HG03575 (cell line): ENCODE data around the gene ZDHHC4.

Experiments used
- ATAC-seq: cut with Tn5 transposase; IDR thresholded peaks from one replicate; pipeline ENCODE4 v1.9.1; 2021; ENCODE audit not compliant: unreplicated experiment, insufficient number of reproducible peaks, low FRiP score; ENCODE audit errors: extremely low read depth

Gene ZDHHC4

DNA sequence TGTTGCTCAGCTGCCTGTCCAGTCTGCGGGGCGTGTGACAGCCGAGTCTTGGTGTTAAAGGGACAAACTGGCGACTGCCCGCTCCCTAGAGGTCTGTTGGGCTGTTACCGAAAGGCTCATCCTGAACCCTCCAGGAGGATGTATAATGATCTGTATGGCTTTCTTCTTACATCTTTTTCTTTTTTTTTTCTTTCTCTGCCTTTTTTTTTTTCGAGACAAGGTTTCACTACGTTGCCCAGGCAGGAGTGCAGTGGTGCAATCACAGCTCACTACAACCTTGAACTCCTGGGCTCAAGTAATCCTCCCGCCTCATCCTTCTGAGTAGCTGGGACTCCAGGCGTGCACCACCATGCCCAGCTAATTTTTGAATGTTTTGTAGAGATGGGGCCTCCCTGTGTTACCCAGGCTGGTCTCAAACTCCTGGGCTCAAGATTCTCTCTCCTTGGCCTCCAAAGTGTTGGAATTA, 13.4 kb downstream of the ZDHHC4 start:
- ATAC-seq, result no peak

DNA sequence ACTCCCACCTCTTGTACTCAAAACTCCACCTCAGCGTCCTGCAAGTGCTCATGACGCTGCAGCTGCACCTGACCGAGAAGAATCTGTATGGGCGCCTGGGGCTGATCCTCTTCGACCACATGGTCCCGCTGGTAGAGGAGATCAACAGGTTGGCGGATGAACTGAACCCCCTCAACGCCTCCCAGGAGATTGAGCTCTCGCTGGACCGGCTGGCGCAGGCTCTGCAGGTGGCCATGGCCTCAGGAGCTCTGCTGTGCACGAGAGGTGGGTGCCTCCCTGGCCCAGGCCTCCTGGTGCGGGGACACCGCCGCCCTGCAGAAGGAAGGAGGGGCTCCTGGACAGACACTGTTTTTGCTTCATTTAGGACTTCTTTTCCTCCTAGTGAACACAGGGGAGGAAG, 22.8 kb downstream of the ZDHHC4 start:
- no peak for ATAC-seq

DNA sequence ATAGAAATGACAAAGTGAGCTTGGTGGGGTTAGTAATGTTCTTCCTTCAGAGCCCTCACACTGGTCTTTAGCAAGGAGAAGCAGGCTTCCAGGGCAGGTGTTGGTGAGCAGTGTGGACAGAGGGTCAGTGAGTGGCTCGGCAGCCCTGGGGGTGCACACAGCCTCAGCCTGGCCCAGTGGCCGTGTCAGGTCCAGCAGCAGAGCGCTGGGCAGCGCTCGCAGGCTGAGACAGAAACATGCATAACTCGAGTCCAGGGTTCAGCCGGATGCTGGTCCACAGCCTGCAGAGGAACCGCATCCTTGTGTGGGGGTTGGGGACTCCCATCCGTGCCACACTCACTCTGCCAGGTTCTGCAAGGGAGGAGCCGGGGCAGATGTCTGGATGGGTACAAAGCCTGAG, 27.2 kb downstream of the ZDHHC4 start:
- ATAC-seq, result no peak

DNA sequence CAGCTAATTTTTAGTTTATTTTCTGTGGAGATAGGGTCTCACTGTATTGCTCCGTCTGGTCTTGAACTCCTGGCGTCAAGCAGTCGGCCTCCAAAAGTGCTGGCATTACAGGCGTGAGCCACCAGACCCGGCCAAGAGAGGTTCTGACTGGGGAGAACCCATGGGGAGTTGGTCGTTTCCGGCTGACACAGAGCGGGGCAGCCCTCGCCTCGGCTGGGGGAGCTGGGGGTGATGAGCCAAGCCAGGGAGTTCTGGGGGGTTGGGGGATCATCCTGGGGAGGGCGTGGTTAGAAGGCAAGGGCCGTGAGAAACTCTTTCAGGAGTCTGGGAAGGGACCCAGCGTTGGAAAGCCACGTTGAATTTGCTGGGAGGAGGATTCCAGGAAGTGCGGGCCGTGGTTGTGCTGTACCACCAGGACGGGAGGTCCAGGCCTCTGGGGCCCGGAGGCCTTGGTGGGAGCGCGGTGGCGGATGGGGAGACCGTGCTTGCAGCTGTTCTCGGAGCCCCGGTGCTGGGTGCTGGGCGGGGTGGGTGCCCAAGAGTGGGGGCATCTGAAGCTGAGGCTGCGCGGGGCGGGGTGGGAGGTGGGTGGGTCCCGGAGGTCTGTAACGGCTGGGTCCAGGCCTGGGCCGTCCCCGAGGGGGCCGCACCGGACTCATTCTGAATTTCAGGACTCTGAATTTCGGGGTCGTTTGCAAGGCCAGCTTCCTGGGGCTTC, 29.8 kb downstream of the ZDHHC4 start:
- ATAC-seq, result no peak

DNA sequence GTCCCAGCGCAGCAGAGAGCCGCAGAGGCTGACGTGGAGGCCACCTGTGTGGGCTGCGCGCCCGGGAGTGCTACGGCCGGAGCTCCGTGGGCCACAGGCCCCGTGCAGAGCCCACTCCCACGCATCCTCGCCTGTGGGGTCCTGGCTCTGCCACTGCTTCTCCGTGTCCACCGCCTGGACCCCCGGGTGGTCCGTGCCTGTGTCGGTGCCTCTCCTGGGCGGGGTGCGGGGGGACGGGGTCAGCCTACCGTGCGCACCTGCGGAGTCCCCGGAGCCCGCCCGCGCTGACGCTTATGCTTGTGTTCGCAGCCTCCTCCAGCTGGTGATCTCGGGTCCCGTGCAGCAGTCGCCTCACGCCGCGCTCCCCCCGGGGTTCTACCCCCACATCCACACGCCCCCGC, 30.4 kb downstream of the ZDHHC4 start:
- ATAC-seq, result no peak

DNA sequence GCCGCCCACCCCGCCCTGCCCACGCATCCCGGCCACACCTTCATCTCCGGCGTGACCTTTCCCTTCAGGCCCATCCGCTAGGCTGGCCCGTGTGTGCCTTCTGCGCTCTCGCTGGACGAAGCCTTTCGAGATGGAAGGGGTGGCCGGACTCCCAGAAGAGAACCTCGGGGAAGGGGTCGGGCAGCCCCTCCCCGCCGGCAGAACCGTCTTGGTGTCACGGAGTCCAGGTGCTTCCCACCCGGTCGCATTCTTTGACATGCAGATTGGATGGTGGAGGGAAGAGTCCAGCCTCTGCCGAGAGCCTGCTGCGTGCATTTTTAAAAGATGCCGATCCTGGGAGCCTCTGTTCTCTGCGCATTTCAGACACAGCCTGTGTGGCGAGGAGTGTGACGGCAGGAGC, 30.8 kb downstream of the ZDHHC4 start:
- no peak for ATAC-seq

DNA sequence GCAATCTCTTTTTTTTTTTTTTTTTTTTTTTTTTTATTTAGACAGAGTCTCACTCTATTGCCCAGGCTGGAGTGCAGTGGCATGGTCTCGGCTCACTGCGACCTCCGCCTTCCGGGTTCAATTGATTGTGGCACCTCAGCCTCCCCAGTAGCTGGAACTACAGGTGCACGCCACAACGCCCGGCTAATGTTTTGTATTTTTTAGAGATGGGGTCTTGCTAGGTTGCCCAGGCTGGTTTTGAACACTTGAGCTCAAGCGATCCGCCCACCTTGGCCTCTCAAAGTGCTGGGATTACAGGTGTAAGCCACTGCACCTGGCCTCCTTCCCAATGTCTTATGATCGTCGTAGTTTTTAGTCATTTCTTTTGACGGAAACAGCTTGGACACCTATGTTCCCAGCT, 31.5 kb downstream of the ZDHHC4 start:
- ATAC-seq, result no peak

DNA sequence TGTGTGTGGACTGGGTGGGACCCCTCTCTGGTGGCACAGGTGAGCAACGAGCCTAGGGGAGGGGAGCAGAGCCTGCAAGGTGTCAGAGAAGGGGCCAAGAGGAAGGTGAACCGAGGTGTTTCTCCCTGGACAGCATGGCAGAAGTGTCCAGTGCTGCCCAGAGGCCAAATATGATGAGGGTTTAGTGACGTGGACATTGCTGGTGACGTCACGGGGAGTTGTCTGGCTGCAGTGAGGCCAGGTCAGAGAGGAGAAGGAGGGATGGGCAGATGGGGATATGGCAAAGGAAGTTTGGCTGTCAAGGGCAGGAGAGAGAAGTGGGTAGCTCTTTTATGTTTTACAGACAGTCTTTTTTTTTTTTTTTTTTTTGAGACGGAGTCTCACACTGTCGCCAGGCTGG, 35.6 kb downstream of the ZDHHC4 start:
- no peak for ATAC-seq

DNA sequence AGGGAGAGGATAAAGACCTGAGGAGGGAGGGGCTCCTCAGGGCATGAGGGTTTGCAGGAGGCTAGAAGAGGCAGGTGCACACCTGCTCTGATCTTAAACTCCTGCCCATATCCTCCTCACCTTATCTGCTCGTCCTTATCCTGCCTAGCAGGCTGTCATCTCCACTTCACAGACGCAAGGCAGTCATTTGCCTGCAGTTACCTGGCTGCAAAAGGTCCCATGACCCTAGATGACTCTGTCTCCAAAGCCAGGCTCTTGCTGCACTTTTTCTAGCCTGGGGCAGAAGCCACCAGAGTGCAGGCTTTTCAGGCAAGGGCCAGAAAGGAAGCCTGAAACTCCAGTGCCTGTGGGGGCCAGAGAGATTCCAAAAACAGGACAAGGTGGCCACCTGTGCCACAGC, 36.5 kb downstream of the ZDHHC4 start:
- no peak for ATAC-seq

DNA sequence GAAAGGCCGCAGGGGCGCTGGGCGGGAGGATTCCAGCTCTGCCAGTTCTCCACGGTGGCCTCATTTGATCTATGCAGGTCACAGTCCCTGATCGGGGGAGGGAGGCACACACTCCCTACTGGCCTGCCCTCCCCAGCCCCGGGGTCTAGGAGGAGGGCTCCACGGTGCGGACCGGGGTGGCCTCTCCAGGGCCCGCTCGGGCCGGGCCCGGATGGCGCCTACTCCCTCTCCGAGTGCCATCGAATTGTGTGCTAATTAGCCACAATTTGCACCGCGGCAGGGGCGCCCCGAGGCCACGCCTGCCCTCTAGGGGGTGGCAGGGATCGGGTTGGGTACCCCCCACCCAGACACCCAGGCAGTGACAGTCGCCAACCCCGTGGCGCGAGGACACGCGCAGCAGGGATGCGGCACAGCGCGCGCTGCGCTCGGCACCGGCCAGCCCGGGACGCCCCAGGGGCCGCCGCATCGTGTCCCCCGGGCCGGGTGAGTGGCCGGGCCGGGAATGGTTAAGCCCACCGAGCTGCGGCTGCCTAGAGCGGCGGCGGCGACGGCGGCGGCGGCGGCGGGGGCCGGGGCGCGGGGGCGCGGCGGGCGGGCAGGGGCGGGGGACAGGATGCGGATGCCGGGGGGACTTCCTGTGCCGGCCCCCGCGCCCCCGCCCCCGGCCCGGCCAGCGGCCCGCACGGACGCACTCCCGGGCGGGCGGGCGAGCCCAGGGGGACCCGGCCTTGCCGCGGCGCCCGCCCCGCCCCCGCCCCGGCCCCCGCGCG, 37.9 kb downstream of the ZDHHC4 start, which contains the start of gene ZNF853:
Gene ZNF853, plus strand, starts transcription at position 658 of the 770 bp plus-strand sequence. CDS start 565 bp downstream, outside the sequence.
- ATAC-seq, result no peak

DNA sequence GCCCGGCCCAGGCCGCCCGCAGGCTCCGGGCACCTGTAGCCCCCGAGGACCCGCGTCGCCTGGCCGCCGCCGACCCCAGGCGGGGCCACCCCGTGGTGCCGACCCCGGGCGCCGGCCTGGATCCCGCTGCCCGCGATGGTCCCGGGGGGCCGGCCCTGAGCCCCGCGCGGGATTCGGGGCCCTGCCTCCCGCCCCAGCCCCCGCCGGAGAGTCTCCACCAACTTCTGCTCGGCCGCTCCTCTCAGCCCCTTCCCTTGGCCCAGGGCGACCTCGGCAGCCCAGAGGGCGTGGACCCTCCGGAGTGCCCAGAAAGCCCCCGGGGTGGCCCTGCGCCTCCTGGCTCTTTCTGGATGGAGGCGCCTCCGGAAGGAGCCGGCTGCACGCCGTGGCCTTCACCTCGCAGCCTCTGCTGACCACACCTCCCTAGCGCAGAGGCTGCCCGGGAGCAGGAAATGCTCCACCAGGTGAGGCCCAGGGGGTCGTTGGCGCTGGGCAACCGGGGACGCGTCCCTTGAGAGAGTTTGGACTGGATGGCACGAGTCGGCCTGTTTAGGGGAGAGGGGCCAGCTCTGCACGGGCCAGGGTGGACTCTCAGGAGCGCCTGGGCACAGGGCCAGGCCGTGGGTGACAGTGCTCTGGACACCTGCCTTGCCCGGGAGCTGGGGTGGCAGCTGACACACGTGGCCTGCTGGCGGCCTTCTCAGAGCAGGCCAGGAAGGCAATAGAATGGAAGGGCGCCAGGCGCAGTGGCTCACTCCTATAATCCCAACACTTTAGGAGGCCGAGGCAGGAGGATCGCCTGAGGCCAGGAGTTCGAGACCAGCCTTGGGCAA, 38.7 kb downstream of the ZDHHC4 start:
- ATAC-seq, result no peak

DNA sequence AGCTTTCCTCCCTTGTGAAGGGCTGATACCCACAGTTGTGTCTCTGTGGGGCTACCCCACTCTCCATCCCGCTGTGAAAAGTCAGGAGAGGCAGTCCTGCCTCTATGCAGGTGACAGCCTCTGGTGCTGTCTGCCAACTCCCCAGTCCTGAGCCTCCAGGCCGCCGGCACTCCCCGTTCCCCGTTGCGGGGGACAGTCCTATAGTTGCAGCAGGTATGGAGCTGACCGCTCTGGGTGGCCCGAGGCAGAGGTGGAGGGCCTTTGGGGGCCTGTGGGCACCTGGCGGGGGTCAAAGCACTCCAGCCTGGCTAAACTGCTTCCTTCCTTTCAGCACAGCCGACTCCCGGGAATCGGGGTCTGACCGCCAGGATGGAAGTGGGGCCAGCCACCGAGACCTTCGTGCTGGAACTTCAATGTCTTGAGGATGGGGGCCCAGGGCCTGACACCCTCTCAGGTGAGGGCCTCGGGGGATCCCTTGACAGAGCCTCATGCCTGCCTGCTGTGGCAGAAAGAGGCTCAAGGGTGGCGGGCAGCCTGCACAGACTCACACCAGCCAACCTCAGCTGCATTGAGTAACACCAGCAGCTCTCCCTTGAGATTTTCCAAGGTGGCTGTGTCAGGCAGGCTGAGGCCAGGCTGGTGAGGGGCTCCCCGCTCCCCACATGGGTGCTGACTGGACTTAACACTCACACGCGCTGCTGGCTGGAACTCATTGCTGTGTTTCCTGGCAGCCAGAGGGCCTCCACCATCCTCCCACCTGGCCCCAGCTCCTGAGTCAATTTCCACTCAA, 39.8 kb downstream of the ZDHHC4 start:
- ATAC-seq, result no peak

DNA sequence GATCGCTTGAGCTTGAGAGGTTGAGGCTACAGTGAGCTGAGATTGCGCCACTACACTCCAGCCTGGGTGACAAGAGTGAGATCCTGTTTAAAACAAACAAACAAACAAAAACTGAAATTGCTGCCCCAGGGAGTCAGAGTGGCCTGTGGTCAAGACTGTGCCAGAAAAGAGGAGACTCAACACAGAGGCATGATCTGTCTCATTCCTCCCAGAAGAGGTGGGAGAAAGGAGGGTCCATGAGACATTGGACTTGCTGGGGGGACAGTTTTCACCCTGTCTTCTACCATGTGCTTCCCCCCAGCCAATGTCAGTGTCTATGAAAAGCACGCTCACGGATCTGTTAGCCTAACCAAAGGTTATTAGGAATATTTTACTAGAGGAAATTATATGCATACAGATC, 41.4 kb downstream of the ZDHHC4 start:
- no peak for ATAC-seq

DNA sequence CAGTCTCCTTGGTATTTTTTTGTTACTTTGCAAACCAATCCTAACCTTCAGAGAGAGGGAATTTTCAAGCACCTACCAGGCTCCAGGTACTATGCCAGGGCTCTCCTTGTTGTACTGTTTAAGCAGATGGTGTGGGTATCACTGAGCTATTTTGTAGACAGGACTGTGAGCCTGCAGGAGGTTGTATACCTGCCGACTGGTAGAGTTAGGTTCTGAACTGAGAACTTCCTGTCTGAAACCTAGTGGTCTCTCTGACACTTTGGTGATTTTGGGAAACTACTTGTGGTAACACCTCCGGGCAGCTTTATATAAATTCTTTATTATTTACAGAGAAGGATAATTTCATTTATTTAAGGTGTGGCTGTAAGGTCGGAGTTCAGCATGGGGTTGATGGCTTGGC, 42.7 kb downstream of the ZDHHC4 start:
- ATAC-seq, result no peak

DNA sequence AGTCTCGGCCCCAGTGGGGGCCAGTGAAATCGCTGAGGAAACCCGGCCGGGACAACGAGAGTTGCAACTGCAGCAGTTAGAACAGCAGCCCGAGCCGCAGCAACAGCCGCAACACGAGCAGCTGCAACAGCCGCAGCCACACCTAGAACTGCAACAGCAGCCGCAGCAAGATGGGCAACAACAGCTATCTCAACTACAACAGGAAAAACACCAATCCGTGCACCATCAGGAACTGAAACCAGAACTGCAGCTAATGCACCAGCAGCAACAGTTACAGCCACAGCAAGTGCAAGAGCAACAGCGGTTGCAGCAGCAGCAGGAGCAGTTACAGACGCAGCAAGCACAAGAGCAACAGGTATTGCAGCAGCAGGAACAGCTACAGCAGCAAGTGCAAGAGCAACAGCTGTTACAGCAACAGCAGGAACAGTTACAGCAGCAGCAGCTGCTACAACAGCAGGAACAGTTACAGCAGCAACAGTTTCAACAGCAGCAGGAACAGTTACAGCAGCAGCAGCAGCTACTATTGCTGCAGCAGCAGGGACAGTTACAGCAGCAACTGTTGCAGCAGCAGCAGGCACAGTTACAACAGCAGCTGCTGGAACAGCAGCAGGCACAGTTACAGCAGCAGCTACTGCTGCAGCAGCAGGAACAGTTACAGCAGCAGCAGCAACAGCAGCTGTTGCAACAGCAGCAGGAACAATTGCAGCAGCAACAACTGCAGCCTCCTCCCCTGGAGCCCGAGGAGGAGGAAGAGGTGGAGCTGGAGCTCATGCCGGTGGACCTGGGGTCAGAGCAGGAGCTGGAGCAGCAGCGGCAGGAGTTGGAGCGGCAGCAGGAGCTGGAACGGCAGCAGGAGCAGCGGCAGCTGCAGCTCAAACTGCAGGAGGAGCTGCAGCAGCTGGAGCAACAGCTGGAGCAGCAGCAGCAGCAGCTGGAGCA, 44.2 kb downstream of the ZDHHC4 start:
- ATAC-seq, result no peak

DNA sequence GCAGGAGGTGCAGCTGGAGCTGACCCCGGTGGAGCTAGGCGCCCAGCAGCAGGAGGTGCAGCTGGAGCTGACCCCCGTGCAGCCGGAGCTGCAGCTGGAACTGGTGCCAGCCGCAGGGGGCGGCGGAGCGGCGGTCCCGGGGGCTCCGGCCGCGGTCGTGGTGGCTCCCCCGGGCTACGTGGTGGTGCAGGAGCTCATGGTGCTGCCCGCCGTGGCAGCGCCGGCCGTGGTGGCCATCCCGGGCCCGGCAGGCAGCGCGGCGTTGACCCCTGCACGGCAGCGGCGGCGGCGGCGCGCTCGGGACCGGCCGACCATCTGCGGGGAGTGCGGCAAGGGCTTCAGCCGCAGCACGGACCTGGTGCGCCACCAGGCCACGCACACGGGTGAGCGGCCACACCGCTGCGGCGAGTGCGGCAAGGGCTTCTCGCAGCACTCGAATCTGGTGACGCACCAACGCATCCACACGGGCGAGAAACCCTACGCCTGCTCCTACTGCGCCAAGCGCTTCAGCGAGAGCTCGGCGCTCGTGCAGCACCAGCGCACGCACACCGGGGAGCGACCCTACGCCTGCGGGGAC, 45.0 kb downstream of the ZDHHC4 start:
- ATAC-seq, result no peak

DNA sequence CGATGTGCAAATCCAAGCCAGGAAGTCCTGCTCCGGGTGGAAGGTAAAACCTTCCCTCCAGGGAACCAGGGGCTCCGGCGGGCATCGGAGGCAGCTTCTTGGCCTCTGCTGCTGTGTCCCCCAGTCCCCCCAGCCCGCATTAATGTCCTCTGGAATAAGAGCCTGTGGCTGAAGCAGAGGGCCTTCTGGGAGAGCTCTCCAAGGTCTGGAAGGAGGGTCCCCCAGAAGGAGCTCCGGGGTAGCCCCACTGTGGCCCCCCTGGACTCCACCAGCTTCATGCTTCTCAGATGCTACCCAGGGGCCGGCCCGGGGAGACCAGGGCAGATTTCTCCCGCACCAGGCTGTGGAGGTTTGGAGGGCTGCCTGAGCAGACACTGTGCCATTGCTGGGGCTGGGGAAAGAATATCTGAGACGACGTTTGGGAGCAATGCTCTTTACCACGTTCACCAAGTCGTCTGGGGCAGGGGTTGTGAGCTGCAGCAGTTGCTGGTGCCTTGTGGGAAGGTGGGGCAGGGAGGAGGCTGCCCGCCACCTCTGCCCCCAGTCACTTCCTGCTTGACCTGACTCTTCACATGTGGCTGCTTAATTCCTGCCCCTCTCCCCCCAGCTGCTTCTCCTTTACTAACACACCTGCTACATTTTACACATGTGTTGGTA, 46.5 kb downstream of the ZDHHC4 start:
- no peak for ATAC-seq
